ENCODE data around the gene RESF1.
"Not testable (repeated sequence)": the region's sequence is repeated elsewhere in the genome, so short reads cannot be mapped to it uniquely, and the experiment has no call there.

Gene RESF1, protein sequence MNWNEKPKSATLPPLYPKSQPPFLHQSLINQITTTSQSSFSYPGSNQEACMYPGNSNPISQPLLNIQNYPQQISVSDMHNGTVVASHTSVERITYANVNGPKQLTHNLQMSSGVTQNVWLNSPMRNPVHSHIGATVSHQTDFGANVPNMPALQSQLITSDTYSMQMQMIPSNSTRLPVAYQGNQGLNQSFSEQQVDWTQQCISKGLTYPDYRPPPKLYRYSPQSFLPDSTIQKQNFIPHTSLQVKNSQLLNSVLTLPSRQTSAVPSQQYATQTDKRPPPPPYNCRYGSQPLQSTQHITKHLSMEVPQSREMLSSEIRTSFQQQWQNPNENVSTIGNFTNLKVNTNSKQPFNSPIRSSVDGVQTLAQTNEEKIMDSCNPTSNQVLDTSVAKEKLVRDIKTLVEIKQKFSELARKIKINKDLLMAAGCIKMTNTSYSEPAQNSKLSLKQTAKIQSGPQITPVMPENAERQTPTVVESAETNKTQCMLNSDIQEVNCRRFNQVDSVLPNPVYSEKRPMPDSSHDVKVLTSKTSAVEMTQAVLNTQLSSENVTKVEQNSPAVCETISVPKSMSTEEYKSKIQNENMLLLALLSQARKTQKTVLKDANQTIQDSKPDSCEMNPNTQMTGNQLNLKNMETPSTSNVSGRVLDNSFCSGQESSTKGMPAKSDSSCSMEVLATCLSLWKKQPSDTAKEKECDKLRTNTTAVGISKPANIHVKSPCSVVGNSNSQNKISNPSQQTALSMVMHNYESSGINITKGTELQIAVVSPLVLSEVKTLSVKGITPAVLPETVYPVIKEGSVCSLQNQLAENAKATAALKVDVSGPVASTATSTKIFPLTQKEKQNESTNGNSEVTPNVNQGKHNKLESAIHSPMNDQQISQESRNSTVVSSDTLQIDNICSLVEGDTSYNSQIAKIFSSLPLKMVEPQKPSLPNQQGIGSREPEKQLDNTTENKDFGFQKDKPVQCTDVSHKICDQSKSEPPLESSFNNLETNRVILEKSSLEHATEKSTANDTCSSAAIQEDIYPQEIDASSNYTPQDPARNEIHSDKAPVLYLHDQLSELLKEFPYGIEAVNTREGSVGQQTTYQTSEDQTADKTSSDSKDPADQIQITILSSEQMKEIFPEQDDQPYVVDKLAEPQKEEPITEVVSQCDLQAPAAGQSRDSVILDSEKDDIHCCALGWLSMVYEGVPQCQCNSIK (N-terminal part only)

GRCh38 chr12:31959161-31959700, at the start of gene RESF1:
TSS of gene RESF1 (plus strand) at chr12:31959415. CDS start at chr12:31980956, 21,541 bp downstream.
- DNase-seq = peak; percentile 88

DNA sequence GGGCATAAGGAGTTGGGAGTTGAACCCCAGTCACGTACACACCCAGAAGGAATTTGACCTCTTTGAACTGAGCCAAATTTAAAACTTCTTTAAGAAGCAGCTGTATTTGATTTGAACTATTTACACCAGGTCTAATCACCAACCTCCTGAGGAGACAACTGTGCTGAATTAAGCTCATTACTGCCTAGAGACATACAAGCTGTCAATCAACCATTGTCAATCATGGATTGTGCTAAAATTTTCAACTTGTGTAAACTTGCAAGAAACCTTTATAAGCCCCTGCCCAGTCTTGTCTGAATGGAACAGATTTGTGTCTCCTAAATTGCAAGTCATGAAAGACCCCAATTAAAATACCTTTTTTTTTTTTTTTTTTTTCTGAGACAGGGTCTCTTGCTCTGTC, 44.3 kb upstream of the RESF1 start:
- no peak for DNase-seq

GRCh38 chr12:31915446-31915845, 43.8 kb upstream of the RESF1 start:
- no peak for DNase-seq

DNA sequence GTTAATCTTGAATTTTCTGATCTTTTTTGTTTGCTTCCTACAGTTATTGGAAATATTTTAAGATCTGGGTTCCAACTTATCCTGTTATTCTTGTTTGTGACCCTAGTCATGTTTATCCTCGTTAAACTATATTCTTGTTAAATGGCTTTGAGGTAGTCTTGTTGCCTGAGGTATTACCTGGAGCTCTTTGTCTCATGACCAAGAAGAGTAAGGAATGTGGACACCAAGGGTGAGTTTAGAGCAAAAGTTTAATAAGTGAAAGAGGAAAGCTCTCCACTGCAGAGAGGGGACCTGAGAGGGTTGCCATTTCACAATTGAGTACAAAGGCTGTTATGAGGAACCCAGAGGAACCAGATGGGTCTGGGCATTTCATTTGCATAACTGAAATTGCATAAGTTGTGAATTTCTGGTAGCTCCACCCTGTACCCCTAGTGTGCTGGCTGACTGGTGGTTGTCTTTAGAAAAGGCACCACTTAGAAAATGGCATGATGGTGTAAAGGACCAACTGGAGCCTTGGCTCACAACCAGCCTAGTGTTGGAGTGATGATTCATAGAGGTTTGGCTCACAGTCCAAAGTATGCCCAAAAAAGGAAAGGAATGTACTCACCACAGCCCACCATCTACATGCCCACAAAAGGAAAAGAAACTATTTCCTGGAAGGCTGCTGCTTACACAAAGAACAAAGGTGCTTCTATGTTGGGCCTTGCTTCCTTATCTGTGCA, 36.7 kb upstream of the RESF1 start:
- no peak for DNase-seq

GRCh38 chr12:31923063-31923412, 36.2 kb upstream of the RESF1 start:
- DNase-seq = no peak

- no peak for DNase-seq
Measured at GRCh38 chr12:31928246-31929026, 30.8 kb upstream of the RESF1 start.

DNA sequence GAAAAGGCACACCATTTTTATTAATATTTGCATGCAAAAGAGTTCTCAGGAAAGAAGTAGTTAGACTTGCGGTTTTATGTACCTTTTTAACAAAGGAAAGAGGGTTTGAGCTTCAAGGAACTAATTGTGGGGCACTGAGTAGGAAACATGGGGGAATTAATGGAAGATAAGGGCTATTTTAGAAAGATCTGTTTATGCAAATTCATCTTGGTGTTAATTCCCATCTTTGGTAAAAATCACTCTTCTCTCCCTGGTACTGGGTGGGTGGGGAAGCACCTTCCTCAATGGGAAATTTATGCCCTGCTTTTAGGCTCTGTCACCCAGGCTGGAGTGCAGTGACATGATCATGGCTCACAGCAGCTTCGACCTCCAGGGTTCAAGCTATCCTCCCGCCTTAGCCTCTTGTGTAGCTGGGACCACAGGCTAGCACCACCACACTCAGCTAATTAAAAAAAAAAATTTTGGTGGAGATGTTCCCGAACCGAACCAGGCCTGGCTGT, 30.1 kb upstream of the RESF1 start:
- no peak for DNase-seq

GRCh38 chr12:31931796-31932715, 27.2 kb upstream of the RESF1 start:
- no peak for DNase-seq

DNA sequence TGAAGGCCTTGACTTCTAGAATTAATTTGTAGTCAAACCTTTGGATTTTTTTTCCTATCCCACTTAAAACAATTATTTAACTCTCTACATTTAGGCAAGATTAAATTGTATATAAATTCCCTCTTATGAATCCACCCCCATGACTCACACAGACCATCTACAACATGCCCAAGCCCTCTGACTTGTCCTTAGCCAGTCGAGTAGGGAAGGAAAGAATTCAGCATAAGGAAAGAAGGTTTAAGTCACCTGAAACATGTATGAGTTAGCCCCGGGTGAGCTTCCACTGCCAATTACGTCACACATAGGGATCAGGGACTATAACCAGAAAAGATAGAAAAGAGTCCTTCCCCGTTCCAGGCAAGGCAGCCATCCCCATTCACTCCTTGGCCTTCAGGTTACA, 14.9 kb upstream of the RESF1 start:
- DNase-seq = no peak

DNA sequence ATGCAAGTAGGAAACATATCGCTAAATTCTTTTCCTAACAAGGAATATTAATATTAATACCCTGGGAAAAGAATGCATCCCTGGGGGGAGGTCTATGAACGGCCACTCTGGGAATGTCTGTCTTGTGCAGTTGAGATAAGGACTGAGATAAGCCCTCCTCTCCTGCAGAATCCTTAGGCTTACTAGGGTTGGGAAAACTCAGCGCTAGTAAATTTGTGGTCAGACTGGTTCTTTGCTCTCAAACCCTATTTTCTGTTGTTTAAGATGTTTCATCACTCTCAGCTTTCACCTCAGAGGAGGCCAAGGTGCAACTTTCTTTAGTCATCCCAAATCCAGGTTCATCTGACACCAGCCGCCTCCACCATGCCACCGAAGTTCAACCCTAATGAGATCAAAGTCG, 11.2 kb upstream of the RESF1 start:
- no peak for DNase-seq

GRCh38 chr12:31948697-31949359, 10.4 kb upstream of the RESF1 start:
- not testable (repeated sequence) for DNase-seq

DNA sequence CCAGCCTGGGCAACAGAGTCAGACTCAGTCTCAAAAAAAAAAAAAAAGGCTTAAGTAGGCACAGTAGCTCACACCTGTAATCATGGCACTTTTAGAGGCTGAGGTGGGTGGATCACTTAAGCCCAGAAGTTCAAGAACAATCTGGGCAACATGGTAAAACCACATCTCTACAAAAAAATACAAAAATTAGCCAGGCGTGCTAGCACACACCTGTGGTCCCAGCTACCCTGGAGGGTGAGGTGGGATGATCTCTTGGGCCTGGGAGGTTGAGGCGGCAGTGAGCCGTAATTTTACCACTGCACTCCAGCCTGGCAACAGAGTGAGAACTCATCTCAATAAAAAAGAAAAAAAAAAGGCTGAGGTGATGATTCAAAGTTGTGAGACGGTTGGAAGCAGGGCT, 9.1 kb upstream of the RESF1 start:
- no peak for DNase-seq

GRCh38 chr12:31950492-31950891, 8.7 kb upstream of the RESF1 start:
- no peak for DNase-seq

DNA sequence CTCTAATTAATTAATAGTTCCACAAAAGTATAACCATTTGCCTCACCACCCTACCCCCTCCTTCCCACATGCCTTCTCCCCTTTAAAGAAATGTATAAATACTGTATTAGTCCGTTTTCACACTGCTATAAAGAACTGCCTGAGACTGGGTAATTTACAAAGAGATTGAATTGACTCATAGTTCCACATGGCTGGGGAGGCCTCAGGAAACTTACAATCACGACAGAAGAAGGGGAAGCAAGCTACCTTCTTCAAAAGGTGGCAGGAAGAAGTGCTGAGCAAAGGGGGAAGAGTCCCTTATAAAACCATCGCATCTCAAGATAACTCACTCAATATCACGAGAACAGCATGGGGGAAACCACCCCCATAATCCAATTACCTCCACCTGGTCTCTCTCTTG, 8.2 kb upstream of the RESF1 start:
- no peak for DNase-seq

- no peak for DNase-seq
Measured at GRCh38 chr12:31951939-31952338, 7.3 kb upstream of the RESF1 start.

DNA sequence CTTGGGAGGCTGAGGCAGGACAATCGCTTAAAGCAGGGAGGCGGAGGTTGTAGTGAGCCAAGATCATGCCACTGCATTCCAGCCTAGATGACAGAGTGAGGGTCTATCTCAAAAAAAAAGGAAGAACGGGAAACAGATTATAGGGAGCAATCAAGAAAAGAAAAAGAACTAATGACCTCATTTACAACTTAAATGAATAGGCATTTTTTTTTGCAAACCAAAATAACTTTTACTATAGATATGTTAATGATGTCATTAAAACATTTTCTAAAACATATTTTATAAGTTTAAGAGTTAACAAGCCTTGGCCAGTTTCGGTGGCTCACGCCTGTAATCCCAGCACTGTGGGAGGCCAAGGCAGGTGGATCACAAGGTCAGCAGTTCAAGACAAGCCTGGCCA, 6.8 kb upstream of the RESF1 start:
- DNase-seq = no peak

GRCh38 chr12:31954925-31955858, 4.0 kb upstream of the RESF1 start:
- no peak for DNase-seq

GRCh38 chr12:31958569-31959160, 550 bp upstream of the RESF1 start:
- no peak for DNase-seq

All from 8988T (cell line).